ENCODE results near the gene GRPEL1.
A peak's percentile ranks its signal among the peaks of the same experiment; 100 is the strongest.

The GRPEL1 gene

DNA sequence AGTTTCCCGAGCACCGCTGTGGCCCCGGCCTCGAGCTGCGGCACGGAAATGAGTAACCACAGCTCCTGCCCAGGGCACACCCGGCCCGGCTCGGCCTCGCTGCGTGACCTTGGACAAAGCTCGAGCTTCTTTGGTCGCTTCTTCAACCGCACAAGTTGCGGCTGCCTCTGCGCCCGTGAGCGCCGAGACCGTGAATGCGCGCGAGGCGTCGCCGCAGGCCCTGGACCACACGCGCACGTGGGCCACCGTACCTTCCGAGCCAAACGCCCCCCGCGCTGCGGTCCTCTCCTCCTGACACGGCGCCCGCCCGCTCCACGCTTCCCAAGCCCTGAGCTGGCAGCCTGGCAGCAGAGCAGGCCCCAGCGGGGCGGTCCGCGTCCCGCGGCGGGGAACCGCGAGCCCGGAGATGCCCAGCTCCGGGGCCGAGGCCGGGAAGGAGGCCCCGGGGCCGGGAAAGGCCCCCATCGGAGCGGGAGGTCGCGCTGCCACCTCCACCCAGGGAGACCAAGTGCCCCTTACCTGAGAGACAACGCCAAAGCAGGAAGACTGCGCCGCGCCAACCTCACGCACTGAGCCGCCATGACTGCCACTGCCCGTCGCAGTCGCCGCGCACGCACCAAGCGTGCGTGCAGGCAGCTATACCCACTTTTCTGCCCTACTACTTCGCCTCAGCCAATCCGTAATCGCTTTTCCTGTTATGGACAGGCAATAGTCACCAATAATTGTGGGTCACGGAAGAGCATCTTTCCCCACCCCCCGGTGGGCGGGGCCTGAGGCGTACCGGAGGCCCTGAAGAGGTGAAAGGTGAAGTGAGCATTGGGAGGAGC lies at the start of gene GRPEL1:
Gene GRPEL1 (minus strand): TSS at position 613 of the 827 bp plus-strand sequence. CDS start 32 bp downstream, at position 581.
- Histone ChIP-seq H3K27me3 (ENCODE audit: control insufficient read depth, insufficient read depth, low read length) (peaks cover 14% of the 10 kb centered on the region), H3K4me3 (ENCODE audit: low read depth, low read length) (peak within 1 kb of the TSS; percentile 81), H3K9ac (ENCODE audit: low read depth, low read length) (peak within 1 kb of the TSS; percentile 62), H3K36me3 (ENCODE audit: control insufficient read depth, insufficient read depth, low read length) (peaks cover 24% of the 10 kb centered on the region), H3K27ac (ENCODE audit: low read depth, low read length) (peak within 1 kb of the TSS; percentile 59), H3K4me1 (ENCODE audit: control insufficient read depth, insufficient read depth, low read length) (peaks cover 10% of the 10 kb centered on the region), H3K9me3 (ENCODE audit: control insufficient read depth, insufficient read depth, low read length) (no peaks in the 10 kb centered on the region)

DNA sequence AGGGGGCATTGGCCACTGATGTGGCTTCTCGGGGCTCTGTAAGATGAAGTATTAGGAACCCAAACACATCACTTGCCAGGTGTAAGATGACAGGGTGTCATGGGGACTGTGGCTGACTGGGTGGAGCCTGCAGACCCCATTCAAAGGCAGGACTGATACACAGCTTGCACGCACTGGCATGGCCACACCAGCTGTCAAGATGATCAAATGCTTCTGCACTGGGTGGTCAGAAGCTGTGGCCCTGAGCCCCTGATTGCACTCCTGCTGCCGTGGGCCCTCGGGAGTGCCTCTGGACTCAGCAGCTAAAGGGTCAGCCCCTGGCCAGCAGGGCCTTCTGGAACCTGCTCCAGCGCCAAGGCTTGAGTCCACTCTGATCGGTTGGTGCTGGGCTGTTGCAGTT lies 48.8 kb upstream of the GRPEL1 start:
- Histone ChIP-seq H3K27ac (ENCODE audit: low read depth, low read length) (no peak overlapping the region), H3K4me3 (ENCODE audit: low read depth, low read length) (no peak overlapping the region), H3K27me3 (ENCODE audit: control insufficient read depth, insufficient read depth, low read length) (no peaks in the 10 kb centered on the region)

DNA sequence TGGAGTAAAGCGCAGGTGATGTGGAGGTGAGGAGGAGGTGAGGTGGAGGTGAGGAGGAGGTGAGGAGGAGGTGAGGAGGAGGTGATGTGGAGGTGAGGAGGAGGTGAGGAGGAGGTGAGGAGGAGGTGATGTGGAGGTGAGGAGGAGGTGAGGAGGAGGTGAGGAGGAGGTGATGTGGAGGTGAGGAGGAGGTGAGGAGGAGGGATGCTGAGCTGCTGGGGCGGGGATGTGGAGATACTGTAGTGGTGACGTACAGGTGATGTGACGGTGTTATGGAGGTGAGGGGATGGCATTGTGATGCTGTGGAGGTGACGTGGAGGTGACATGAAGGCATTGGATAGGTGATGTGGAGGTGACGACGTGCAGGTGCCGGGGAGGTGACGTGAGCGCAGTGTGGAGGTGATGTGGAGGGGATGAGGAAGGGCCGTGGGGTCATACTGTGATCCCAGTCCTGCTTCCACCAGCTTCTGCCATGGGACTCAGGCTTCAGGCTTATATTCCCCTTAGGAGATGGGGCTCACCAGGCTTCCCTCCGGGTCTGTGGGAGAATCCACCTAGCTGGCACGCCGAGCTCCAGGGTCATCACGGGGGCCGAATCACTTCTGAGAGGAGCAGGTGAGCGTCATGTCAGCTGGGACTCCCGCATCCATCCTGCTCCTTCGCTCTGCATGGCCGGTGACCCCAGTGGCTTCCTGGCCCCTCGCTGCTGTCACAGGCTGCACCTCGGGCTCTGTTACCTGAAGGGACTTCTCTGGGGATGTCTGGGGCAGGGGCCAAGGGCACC lies 47.9 kb upstream of the GRPEL1 start:
- H3K4me3 ChIP-seq (ENCODE audit: low read depth, low read length) = no peak overlapping the region
- H3K9me3 ChIP-seq (ENCODE audit: control insufficient read depth, insufficient read depth, low read length) = no peaks in the 10 kb centered on the region
- no peak overlapping the region for H3K27ac ChIP-seq (ENCODE audit: low read depth, low read length)
- H3K4me1 ChIP-seq (ENCODE audit: control insufficient read depth, insufficient read depth, low read length) = no peaks in the 10 kb centered on the region
- H3K27me3 ChIP-seq (ENCODE audit: control insufficient read depth, insufficient read depth, low read length) = no peaks in the 10 kb centered on the region
- H3K36me3 ChIP-seq (ENCODE audit: control insufficient read depth, insufficient read depth, low read length) = no peaks in the 10 kb centered on the region
- no peak overlapping the region for H3K9ac ChIP-seq (ENCODE audit: low read depth, low read length)

More for the DNA sequence above, 48.8 kb upstream of the GRPEL1 start:
- Histone ChIP-seq H3K4me1 (ENCODE audit: control insufficient read depth, insufficient read depth, low read length) (no peaks in the 10 kb centered on the region), H3K9ac (ENCODE audit: low read depth, low read length) (no peak overlapping the region), H3K36me3 (ENCODE audit: control insufficient read depth, insufficient read depth, low read length) (no peaks in the 10 kb centered on the region), H3K9me3 (ENCODE audit: control insufficient read depth, insufficient read depth, low read length) (no peaks in the 10 kb centered on the region)

GRCh38 chr4:7112656-7113055 lies 44.8 kb upstream of the GRPEL1 start:
- H3K27ac ChIP-seq (ENCODE audit: low read depth, low read length) = no peak overlapping the region
- H3K4me3 ChIP-seq (ENCODE audit: low read depth, low read length) = no peak overlapping the region
- H3K4me1 ChIP-seq (ENCODE audit: control insufficient read depth, insufficient read depth, low read length) = no peaks in the 10 kb centered on the region
- H3K9me3 ChIP-seq (ENCODE audit: control insufficient read depth, insufficient read depth, low read length) = no peaks in the 10 kb centered on the region
- H3K9ac ChIP-seq (ENCODE audit: low read depth, low read length) = no peak overlapping the region
- no peaks in the 10 kb centered on the region for H3K36me3 ChIP-seq (ENCODE audit: control insufficient read depth, insufficient read depth, low read length)
- no peaks in the 10 kb centered on the region for H3K27me3 ChIP-seq (ENCODE audit: control insufficient read depth, insufficient read depth, low read length)

DNA sequence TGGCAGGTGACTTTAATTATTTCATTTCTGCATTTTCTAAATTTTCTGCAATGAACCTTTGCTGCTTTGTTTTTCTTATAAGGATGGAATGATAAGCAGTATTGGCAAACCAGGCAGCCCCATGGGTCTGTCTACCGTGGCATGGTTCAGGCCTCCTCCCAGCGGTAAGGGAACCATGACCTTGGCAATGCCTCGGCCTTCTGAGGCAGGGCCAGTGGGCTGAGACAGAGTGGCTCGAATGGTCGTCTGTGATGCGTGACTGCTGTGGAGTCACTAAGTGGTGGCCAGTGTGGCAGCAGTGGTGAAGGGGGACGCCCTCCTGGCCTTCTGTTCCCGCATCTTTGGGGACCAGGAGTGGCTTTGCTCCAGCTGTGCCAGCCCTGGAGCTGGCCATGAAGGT lies 43.6 kb upstream of the GRPEL1 start:
- H3K36me3 ChIP-seq (ENCODE audit: control insufficient read depth, insufficient read depth, low read length) = no peaks in the 10 kb centered on the region
- no peaks in the 10 kb centered on the region for H3K27me3 ChIP-seq (ENCODE audit: control insufficient read depth, insufficient read depth, low read length)
- no peaks in the 10 kb centered on the region for H3K9me3 ChIP-seq (ENCODE audit: control insufficient read depth, insufficient read depth, low read length)
- no peak overlapping the region for H3K4me3 ChIP-seq (ENCODE audit: low read depth, low read length)
- no peak overlapping the region for H3K27ac ChIP-seq (ENCODE audit: low read depth, low read length)
- H3K4me1 ChIP-seq (ENCODE audit: control insufficient read depth, insufficient read depth, low read length) = no peaks in the 10 kb centered on the region
- no peak overlapping the region for H3K9ac ChIP-seq (ENCODE audit: low read depth, low read length)

DNA sequence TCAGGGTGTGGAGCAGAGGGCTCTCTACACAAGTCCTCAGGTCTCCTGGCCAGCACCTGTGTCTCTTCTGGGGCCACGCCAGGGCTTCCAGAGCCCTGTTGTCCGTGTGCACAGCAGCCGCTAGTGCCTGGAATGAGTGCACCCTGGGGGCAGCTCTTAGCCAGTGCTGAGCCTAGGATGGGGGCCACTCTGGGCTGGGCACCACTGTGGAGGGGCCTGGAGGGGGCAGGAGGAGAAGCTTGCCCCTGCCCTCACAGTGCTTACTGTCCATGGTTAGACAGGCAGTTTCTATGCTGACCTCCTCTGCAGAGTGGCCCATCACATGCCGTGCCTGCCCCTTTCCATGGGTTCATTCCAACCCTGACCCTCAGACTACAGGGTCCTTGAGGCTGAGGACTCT lies 42.7 kb upstream of the GRPEL1 start:
- no peaks in the 10 kb centered on the region for H3K4me1 ChIP-seq (ENCODE audit: control insufficient read depth, insufficient read depth, low read length)
- H3K4me3 ChIP-seq (ENCODE audit: low read depth, low read length) = no peak overlapping the region
- no peaks in the 10 kb centered on the region for H3K27me3 ChIP-seq (ENCODE audit: control insufficient read depth, insufficient read depth, low read length)
- no peak overlapping the region for H3K9ac ChIP-seq (ENCODE audit: low read depth, low read length)
- H3K36me3 ChIP-seq (ENCODE audit: control insufficient read depth, insufficient read depth, low read length) = no peaks in the 10 kb centered on the region
- H3K9me3 ChIP-seq (ENCODE audit: control insufficient read depth, insufficient read depth, low read length) = no peaks in the 10 kb centered on the region
- H3K27ac ChIP-seq (ENCODE audit: low read depth, low read length) = no peak overlapping the region

DNA sequence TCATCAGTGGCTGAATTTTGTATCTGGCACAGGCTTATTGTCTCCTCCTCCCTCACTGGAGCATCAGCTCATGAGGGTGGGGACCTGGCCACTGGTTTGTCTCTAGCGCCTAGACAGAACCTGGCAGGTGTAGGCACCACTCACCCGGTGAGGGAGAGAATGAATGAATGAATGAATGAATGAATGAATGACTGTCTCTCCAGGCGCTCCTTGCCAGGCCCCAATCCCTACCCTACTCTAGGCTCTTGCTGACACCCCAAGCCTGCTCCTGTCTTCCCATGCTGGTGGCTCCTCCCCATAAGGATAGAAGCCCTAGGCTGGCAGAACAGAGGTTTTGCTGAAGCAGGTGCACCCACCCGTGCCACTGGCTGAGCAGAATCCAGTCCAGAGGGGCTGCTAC lies 41.3 kb upstream of the GRPEL1 start:
- no peak overlapping the region for H3K4me3 ChIP-seq (ENCODE audit: low read depth, low read length)

DNA sequence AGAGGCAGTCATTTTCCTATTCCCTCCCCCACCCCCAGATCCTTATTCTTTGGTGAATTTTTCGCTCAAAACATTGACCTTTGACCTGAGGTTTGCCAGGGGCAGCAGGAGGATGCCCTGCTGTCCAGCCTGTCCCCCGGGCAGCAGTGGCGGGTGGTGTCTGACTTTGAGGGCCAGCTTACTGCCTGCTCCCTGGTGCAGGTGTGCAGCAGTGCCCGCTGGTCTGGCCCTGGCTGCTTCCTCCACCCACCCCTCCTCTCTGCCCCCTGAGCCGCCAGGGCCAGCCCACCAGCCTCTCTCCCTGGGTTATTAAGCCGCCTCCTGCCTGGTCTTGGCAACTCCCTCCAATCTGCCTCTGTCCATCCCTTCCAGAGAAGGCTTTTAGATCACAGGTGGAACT lies 40.8 kb upstream of the GRPEL1 start:
- H3K4me1 ChIP-seq (ENCODE audit: control insufficient read depth, insufficient read depth, low read length) = no peaks in the 10 kb centered on the region; the same call in 1 of the 2 replicates
- H3K9me3 ChIP-seq (ENCODE audit: control insufficient read depth, insufficient read depth, low read length) = no peaks in the 10 kb centered on the region
- no peak overlapping the region for H3K4me3 ChIP-seq (ENCODE audit: low read depth, low read length)
- no peak overlapping the region for H3K9ac ChIP-seq (ENCODE audit: low read depth, low read length)
- no peak overlapping the region for H3K27ac ChIP-seq (ENCODE audit: low read depth, low read length)
- H3K27me3 ChIP-seq (ENCODE audit: control insufficient read depth, insufficient read depth, low read length) = peaks cover 10% of the 10 kb centered on the region
- H3K36me3 ChIP-seq (ENCODE audit: control insufficient read depth, insufficient read depth, low read length) = no peaks in the 10 kb centered on the region

More for the DNA sequence above, 41.3 kb upstream of the GRPEL1 start:
- Histone ChIP-seq H3K27ac (ENCODE audit: low read depth, low read length) (no peak overlapping the region), H3K4me1 (ENCODE audit: control insufficient read depth, insufficient read depth, low read length) (no peaks in the 10 kb centered on the region), H3K27me3 (ENCODE audit: control insufficient read depth, insufficient read depth, low read length) (peaks cover 5% of the 10 kb centered on the region), H3K9me3 (ENCODE audit: control insufficient read depth, insufficient read depth, low read length) (no peaks in the 10 kb centered on the region), H3K36me3 (ENCODE audit: control insufficient read depth, insufficient read depth, low read length) (no peaks in the 10 kb centered on the region), H3K9ac (ENCODE audit: low read depth, low read length) (no peak overlapping the region)

DNA sequence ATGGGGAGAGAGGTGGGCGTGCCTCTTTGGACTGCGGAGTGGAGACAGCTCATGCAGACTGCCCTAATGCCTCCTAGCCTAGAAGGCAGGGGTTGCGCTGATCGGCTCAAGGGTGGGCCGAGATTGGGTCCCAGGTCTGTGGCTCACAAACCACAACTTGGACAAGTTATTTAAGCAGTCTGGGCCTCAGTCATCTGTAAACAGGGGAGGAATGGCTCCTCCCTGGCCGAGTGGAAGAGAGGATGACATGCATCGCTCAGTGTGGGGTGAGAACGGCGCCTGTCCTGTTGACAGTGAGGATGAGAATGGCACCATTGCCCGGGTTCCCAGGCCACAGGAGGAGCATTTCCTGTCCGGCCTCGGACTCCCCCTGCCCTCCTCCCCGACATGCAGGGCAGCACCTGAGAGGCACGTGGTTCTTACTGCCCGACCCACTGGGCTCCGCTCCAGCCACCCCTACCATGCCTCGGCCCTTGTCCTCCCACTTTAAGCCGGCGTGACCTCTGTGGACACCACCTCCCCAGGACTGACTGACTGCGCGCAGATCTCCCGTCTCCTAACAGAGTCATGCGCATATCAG lies 40.3 kb upstream of the GRPEL1 start:
- H3K27me3 ChIP-seq (ENCODE audit: control insufficient read depth, insufficient read depth, low read length) = peaks cover 14% of the 10 kb centered on the region
- no peak overlapping the region for H3K9ac ChIP-seq (ENCODE audit: low read depth, low read length)
- peaks cover 3% of the 10 kb centered on the region; the same call in 1 of the 2 replicates for H3K4me1 ChIP-seq (ENCODE audit: control insufficient read depth, insufficient read depth, low read length)
- no peaks in the 10 kb centered on the region for H3K9me3 ChIP-seq (ENCODE audit: control insufficient read depth, insufficient read depth, low read length)
- H3K4me3 ChIP-seq (ENCODE audit: low read depth, low read length) = no peak overlapping the region
- no peaks in the 10 kb centered on the region for H3K36me3 ChIP-seq (ENCODE audit: control insufficient read depth, insufficient read depth, low read length)
- H3K27ac ChIP-seq (ENCODE audit: low read depth, low read length) = no peak overlapping the region

DNA sequence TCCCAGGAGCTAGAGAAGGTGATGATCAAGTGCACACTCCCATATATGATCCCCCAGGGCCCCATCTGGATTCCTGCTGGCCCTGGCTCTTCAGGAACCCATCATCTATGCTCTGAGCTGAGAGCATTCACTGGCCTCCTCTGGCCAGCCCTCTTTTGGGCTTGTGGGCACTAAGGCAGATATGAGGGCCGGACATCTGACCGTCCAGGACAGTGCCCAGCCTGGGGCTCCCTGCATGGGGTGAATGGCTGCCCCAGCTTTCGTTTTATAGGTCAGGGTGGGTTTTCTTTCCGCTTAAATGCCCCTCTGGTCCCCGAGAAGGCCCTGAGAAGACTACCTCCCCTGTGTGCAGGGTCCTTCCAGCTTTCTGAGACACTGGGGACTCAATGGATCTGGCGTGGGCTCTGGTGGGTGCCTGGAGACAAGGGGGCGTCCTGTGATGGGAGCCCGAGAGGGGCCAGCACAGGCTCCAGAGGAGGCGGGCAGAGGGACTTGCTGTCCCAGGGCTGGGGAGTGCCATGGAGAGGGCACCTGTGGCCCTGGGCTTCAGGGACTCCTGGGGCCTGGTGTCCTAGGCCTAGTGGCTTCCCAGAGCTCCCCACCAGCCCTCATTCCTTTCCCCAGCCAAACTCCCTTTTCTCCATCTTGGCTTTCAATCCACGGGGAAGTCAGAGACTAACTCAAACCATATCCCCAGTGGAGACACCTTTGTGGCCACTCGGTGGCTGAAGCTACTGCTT lies 39.5 kb upstream of the GRPEL1 start:
- Histone ChIP-seq H3K4me1 (ENCODE audit: control insufficient read depth, insufficient read depth, low read length) (peaks cover 3% of the 10 kb centered on the region), H3K27me3 (ENCODE audit: control insufficient read depth, insufficient read depth, low read length) (peaks cover 18% of the 10 kb centered on the region), H3K9ac (ENCODE audit: low read depth, low read length) (no peak overlapping the region), H3K4me3 (ENCODE audit: low read depth, low read length) (no peak overlapping the region), H3K9me3 (ENCODE audit: control insufficient read depth, insufficient read depth, low read length) (no peaks in the 10 kb centered on the region), H3K27ac (ENCODE audit: low read depth, low read length) (no peak overlapping the region), H3K36me3 (ENCODE audit: control insufficient read depth, insufficient read depth, low read length) (no peaks in the 10 kb centered on the region)
